Gastroesophageal sphincter (tissue), 4 donors: ENCODE data around the gene SHLD1. TPM values are rescaled to one million over a fixed set of nuclear protein-coding genes. Genes with fewer than 3 reads are reported as not detected.

ENCODE experiments used
- ATAC-seq: fragments of 150-250 bp; one replicate; pipeline ENCODE4 v1.9.1; 2016; ENCODE audit warnings: mild to moderate bottlenecking, moderate library complexity
- H3K27ac ChIP-seq, 4 donors: fragments of 200-600 bp; sonication (generic) in 3 of 4; 1 replicate in 3 of 4; 2 replicates in 1 of 4; pipeline ENCODE4 v1.5.1; 2016 to 2019
- H3K27me3 ChIP-seq: fragments of 200-600 bp; sonication (generic); one replicate; pipeline ENCODE4 v1.5.1; 2019
- H3K36me3 ChIP-seq, 2 donors: fragments of 200-600 bp; sonication (generic); one replicate each; pipeline ENCODE4 v1.5.1; 2019; ENCODE audit warnings: control low read depth in 1 of 2
- H3K4me1 ChIP-seq, 3 donors: fragments of 200-600 bp; sonication (generic); 1 replicate in 2 of 3; 2 replicates in 1 of 3; pipeline ENCODE4 v1.5.1; 2016 to 2019; ENCODE audit warnings: control low read depth in 2 of 3
- H3K4me3 ChIP-seq, 2 donors: fragments of 200-600 bp; sonication (generic); one replicate each; pipeline ENCODE4 v1.5.1; 2019; ENCODE audit warnings: mild to moderate bottlenecking in 1 of 2, moderate library complexity in 1 of 2
- H3K9me3 ChIP-seq, 3 donors: fragments of 200-600 bp; sonication (generic); one replicate each; pipeline ENCODE4 v1.5.1; 2017 to 2019; ENCODE audit warnings: control low read depth in 2 of 3
- CTCF ChIP-seq, 4 experiments: fragments of 200-600 bp in 2 of 4; fragments of 450-650 bp in 2 of 4; sonication (generic) in 1 of 4; IDR thresholded peaks; one replicate each; pipeline ENCODE4 v1.5.1; 2017 to 2019; ENCODE audit warnings: antibody characterized with exemption in 4 of 4, mild to moderate bottlenecking in 2 of 4, moderate library complexity in 2 of 4
- EP300 ChIP-seq: sonication (generic); formaldehyde crosslinking; IDR thresholded peaks from one replicate; pipeline ENCODE4 v1.6.1; 2017; ENCODE audit warnings: antibody characterized with exemption, mild to moderate bottlenecking
- POLR2A ChIP-seq, 2 donors: fragments of 450-650 bp; IDR thresholded peaks; one replicate each; pipeline ENCODE4 v1.6.1; 2017; ENCODE audit warnings: antibody characterized with exemption in 2 of 2, mild to moderate bottlenecking in 2 of 2, moderate library complexity in 1 of 2
- POLR2AphosphoS5 ChIP-seq: sonication (generic); formaldehyde crosslinking; IDR thresholded peaks from one replicate; pipeline ENCODE4 v1.6.1; 2017; ENCODE audit warnings: antibody characterized with exemption
- WGBS, 2 donors: methylation state at CpG; one replicate each; pipeline ENCODE4 v1.1.5; 2018; ENCODE audit warnings: low coverage in 1 of 2; 5-methylcytosine and 5-hydroxymethylcytosine counted together
- total RNA-seq, 4 donors: library from RNA; depleted of rRNA; stranded (reverse); fragments of >200 nt; gene quantifications; one replicate each; pipeline ENCODE4 v1.1.0, GENCODE V29; 2016

The SHLD1 gene
- total RNA-seq, 4 donors from 2014 or later, result 0.93 to 3.3 (median 2.1) TPM

DNA sequence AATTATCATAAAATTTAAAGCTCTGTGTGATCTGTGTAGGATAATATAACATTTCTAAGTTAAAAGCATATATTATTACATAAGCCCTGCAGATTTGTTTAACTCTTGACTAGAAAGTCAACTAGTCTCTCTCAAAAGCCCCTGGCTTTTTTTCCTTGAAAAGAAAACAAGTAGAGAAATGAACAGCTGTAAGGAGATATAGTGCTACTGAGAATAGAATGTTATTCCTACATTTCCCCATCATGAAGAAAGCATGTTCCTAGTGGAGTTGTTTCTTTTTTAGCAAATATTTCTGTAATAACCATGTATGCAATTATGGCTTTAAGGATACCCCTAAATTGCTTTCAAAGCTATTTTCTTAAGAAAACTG, 37.6 kb downstream of the SHLD1 start:
- H3K27me3 ChIP-seq, result no peaks in the 10 kb centered on the region
- peaks cover 0 to 9% of the 10 kb centered on the region in 2 donors for H3K36me3 ChIP-seq
- peak overlapping the region in 1 of 4 donors; percentile 47 for H3K27ac ChIP-seq
- peaks cover 5 to 24% (median 6%) of the 10 kb centered on the region in 3 donors for H3K4me1 ChIP-seq
- no peak overlapping the region for H3K4me3 ChIP-seq
- TF ChIP-seq POLR2AphosphoS5, result no peak
- TF ChIP-seq CTCF (IDR thresholded peaks at IDR 0.05), result no peak
- no peak for TF ChIP-seq POLR2A (IDR thresholded peaks at IDR 0.05)
- TF ChIP-seq EP300, result no peak
- no peaks in the 10 kb centered on the region for H3K9me3 ChIP-seq
- ATAC-seq, result no peak

- ATAC-seq, result peak; percentile 76
- H3K27me3 ChIP-seq, result no peaks in the 10 kb centered on the region
- no peak overlapping the region for H3K27ac ChIP-seq
- no peak overlapping the region for H3K4me3 ChIP-seq
- TF ChIP-seq POLR2AphosphoS5 (no peak), CTCF (IDR thresholded peaks at IDR 0.05) (peak; percentile 83 to 92 (median 89)), POLR2A (IDR thresholded peaks at IDR 0.05) (no peak)
- H3K4me1 ChIP-seq, result peaks cover 5 to 24% (median 6%) of the 10 kb centered on the region in 3 donors
- WGBS, 2 donors, result 0% methylated on average over 3 of the region's 3 CpGs
- no peaks in the 10 kb centered on the region for H3K9me3 ChIP-seq
- H3K36me3 ChIP-seq, result peaks cover 0 to 9% of the 10 kb centered on the region in 2 donors
Measured at GRCh38 chr20:5788385-5788895, 38.2 kb downstream of the SHLD1 start.

- WGBS, 2 donors, result 83% methylated on average over 1 of the region's 2 CpGs; no CpG with 5 or more reads in 1 of the 2 donors
- Histone ChIP-seq H3K27me3 (no peaks in the 10 kb centered on the region), H3K4me3 (no peak overlapping the region), H3K9me3 (no peaks in the 10 kb centered on the region), H3K27ac (no peak overlapping the region), H3K4me1 (peaks cover 5 to 24% (median 6%) of the 10 kb centered on the region in 3 donors), H3K36me3 (peaks cover 0 to 14% of the 10 kb centered on the region in 2 donors)
- ATAC-seq, result no peak
- TF ChIP-seq CTCF (IDR thresholded peaks at IDR 0.05) (no peak), POLR2AphosphoS5 (no peak), POLR2A (IDR thresholded peaks at IDR 0.05) (no peak), EP300 (no peak)
Measured at GRCh38 chr20:5789827-5790226, 39.6 kb downstream of the SHLD1 start.

DNA sequence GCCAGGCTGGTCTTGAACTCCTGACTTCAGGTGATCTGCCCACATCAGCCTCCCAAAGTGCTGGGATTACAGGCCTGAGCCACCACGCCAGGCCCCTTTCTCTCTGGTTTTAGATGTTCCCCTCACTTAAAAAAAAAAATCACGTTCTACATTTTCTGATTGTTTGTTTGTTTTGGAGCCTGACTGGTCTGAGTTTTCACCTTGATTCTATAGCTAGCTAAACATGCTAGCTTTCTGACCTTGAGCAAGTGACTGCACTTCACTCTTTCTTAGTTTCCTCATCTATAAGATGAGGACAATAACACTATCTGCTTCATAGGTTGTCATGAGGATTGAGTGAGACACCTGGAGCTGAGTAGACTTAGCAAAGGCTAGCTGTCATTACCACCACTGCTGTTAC, 43.7 kb downstream of the SHLD1 start:
- no peak for ATAC-seq
- peaks cover 0 to 11% of the 10 kb centered on the region in 2 donors for H3K36me3 ChIP-seq
- H3K9me3 ChIP-seq, result no peaks in the 10 kb centered on the region
- H3K27me3 ChIP-seq, result no peaks in the 10 kb centered on the region
- 50 to 86% methylated on average over 1 to 2 of the region's 2 CpGs for WGBS, 2 donors
- H3K4me3 ChIP-seq, result no peak overlapping the region
- no peak overlapping the region for H3K27ac ChIP-seq
- TF ChIP-seq EP300 (no peak), POLR2AphosphoS5 (no peak), CTCF (IDR thresholded peaks at IDR 0.05) (no peak), POLR2A (IDR thresholded peaks at IDR 0.05) (no peak)
- H3K4me1 ChIP-seq, result no peaks in the 10 kb centered on the region

GRCh38 chr20:5796331-5797040, 46.3 kb downstream of the SHLD1 start:
- no peak for ATAC-seq
- Histone ChIP-seq H3K27ac (no peak overlapping the region), H3K27me3 (no peaks in the 10 kb centered on the region), H3K4me1 (no peaks in the 10 kb centered on the region), H3K36me3 (peaks cover 0 to 5% of the 10 kb centered on the region in 2 donors), H3K9me3 (no peaks in the 10 kb centered on the region), H3K4me3 (no peak overlapping the region)
- WGBS, 2 donors, result 87 to 93% methylated on average over 8 of the region's 8 CpGs
- TF ChIP-seq POLR2AphosphoS5, result no peak
- TF ChIP-seq EP300, result no peak
- TF ChIP-seq CTCF (IDR thresholded peaks at IDR 0.05), result no peak
- TF ChIP-seq POLR2A (IDR thresholded peaks at IDR 0.05), result no peak
